ENCODE results near the gene GABPA.
"Not testable (repeated sequence)": the region's sequence is repeated elsewhere in the genome, so short reads cannot be mapped to it uniquely, and the experiment has no call there.

The GABPA gene

GRCh38 chr21:25760061-25760460, 25.3 kb downstream of the GABPA start:
- FAIRE-seq (no peak), DNase-seq (ENCODE audit: insufficient read length, low spot score) (no peak)
- no peak for TF ChIP-seq TAF1 (IDR thresholded peaks at IDR 0.05; ENCODE audit: low read depth, low read length)
- no peak for TF ChIP-seq SPI1 (IDR thresholded peaks at IDR 0.05; ENCODE audit: low read depth, low read length)
- TF ChIP-seq PAX5 (IDR thresholded peaks at IDR 0.05; ENCODE audit: insufficient read depth, low read length, severe bottlenecking), result no peak
- no peak for TF ChIP-seq POU2F2 (IDR thresholded peaks at IDR 0.05; ENCODE audit: low read depth, low read length)
- TF ChIP-seq POLR2AphosphoS5 (IDR thresholded peaks at IDR 0.05; ENCODE audit: low read depth, low read length), result no peak
- TF ChIP-seq POLR2A (IDR thresholded peaks at IDR 0.05; ENCODE audit: low read depth, low read length), result no peak

- no peak for DNase-seq (ENCODE audit: insufficient read length, low spot score)
- TF ChIP-seq POLR2AphosphoS5 (IDR thresholded peaks at IDR 0.05; ENCODE audit: low read depth, low read length) (no peak), TAF1 (IDR thresholded peaks at IDR 0.05; ENCODE audit: low read depth, low read length) (no peak), SPI1 (IDR thresholded peaks at IDR 0.05; ENCODE audit: low read depth, low read length) (no peak), POU2F2 (IDR thresholded peaks at IDR 0.05; ENCODE audit: low read depth, low read length) (no peak), POLR2A (IDR thresholded peaks at IDR 0.05; ENCODE audit: low read depth, low read length) (no peak), PAX5 (IDR thresholded peaks at IDR 0.05; ENCODE audit: insufficient read depth, low read length, severe bottlenecking) (no peak)
- no peak for FAIRE-seq
Measured at GRCh38 chr21:25760677-25761076, 25.9 kb downstream of the GABPA start.

DNA sequence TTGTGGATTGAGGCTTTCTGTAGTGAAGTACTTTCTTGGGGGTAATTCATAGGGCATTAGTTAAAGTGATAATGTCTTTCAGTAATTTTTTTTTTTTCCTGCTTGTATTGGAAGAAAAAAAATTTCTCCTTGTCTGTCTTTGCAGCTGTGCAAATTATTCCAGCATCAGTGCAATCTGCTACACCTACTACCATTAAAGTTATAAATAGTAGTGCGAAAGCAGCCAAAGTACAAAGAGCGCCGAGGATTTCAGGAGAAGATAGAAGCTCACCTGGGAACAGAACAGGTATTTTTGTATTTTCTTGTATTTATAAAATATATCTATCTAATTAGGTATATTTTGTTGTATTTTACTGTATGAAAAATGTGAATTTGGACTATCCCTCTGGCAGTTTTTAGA, 29.3 kb downstream of the GABPA start:
- no peak for DNase-seq (ENCODE audit: insufficient read length, low spot score)
- TF ChIP-seq PAX5 (IDR thresholded peaks at IDR 0.05; ENCODE audit: insufficient read depth, low read length, severe bottlenecking) (no peak), POU2F2 (IDR thresholded peaks at IDR 0.05; ENCODE audit: low read depth, low read length) (no peak), POLR2A (IDR thresholded peaks at IDR 0.05; ENCODE audit: low read depth, low read length) (no peak), TAF1 (IDR thresholded peaks at IDR 0.05; ENCODE audit: low read depth, low read length) (no peak), SPI1 (IDR thresholded peaks at IDR 0.05; ENCODE audit: low read depth, low read length) (no peak), POLR2AphosphoS5 (IDR thresholded peaks at IDR 0.05; ENCODE audit: low read depth, low read length) (no peak)
- FAIRE-seq, result no peak

DNA sequence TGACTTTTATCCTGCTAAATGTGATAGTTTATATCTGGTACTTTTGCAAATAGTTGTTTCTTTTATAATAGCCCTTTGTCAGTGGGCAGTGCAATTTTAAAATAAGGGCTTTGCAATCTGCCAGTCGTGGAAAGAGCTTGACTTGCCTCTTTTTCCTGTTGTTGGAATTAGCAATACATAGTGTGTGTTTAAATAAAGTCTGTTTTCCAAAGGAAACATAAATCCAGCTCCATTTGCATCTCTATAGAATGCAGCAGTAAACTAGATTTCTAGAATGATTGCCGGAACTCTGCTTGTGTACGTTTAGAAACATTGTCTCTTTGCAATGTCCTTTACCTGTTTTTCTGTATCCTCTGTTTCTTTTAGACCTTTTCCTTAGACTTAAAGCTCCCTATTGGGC, 33.1 kb downstream of the GABPA start:
- FAIRE-seq, result no peak
- no peak for DNase-seq (ENCODE audit: insufficient read length, low spot score)
- TF ChIP-seq POLR2AphosphoS5 (IDR thresholded peaks at IDR 0.05; ENCODE audit: low read depth, low read length), result no peak
- TF ChIP-seq POLR2A (IDR thresholded peaks at IDR 0.05; ENCODE audit: low read depth, low read length), result no peak
- no peak for TF ChIP-seq SPI1 (IDR thresholded peaks at IDR 0.05; ENCODE audit: low read depth, low read length)
- no peak for TF ChIP-seq TAF1 (IDR thresholded peaks at IDR 0.05; ENCODE audit: low read depth, low read length)
- no peak for TF ChIP-seq POU2F2 (IDR thresholded peaks at IDR 0.05; ENCODE audit: low read depth, low read length)
- TF ChIP-seq PAX5 (IDR thresholded peaks at IDR 0.05; ENCODE audit: insufficient read depth, low read length, severe bottlenecking), result no peak

GRCh38 chr21:25772686-25773085, 37.9 kb downstream of the GABPA start:
- TF ChIP-seq SPI1 (IDR thresholded peaks at IDR 0.05; ENCODE audit: low read depth, low read length), result no peak
- no peak for TF ChIP-seq POLR2AphosphoS5 (IDR thresholded peaks at IDR 0.05; ENCODE audit: low read depth, low read length)
- TF ChIP-seq TAF1 (IDR thresholded peaks at IDR 0.05; ENCODE audit: low read depth, low read length), result no peak
- TF ChIP-seq POU2F2 (IDR thresholded peaks at IDR 0.05; ENCODE audit: low read depth, low read length), result no peak
- TF ChIP-seq POLR2A (IDR thresholded peaks at IDR 0.05; ENCODE audit: low read depth, low read length), result no peak
- TF ChIP-seq PAX5 (IDR thresholded peaks at IDR 0.05; ENCODE audit: insufficient read depth, low read length, severe bottlenecking), result no peak
- no peak for FAIRE-seq

GRCh38 chr21:25776440-25776839, 41.7 kb downstream of the GABPA start:
- TF ChIP-seq POLR2AphosphoS5 (IDR thresholded peaks at IDR 0.05; ENCODE audit: low read depth, low read length), result no peak
- no peak for TF ChIP-seq POLR2A (IDR thresholded peaks at IDR 0.05; ENCODE audit: low read depth, low read length)
- TF ChIP-seq TAF1 (IDR thresholded peaks at IDR 0.05; ENCODE audit: low read depth, low read length), result no peak
- FAIRE-seq, result no peak
- no peak for DNase-seq (ENCODE audit: insufficient read length, low spot score)

More at GRCh38 chr21:25772686-25773085, 37.9 kb downstream of the GABPA start:
- no peak for DNase-seq (ENCODE audit: insufficient read length, low spot score)

- not testable (repeated sequence) for DNase-seq (ENCODE audit: insufficient read length, low spot score); FAIRE-seq
Measured at GRCh38 chr21:25778126-25778875, 43.5 kb downstream of the GABPA start.

DNA sequence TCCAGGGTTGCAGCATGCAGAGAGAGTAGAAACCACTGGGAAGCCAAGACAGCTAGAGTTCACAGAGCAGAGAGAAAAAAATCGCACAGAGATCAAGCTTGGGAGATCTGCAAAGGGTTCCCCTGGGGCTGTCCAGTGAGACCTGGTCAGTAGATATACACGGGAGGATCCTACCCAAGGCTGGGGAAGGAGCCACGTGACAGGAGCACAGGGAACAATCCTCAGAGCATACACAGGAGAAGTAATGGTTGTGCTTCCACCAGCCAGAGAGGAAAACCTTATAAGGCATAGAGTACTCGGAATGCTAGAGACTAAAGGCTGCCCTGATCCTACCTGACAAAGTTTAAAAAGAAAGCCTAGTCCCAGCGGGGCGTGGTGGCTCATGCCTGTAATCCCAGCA, 53.9 kb downstream of the GABPA start:
- no peak for FAIRE-seq
- no peak for DNase-seq (ENCODE audit: insufficient read length, low spot score)
- TF ChIP-seq PAX5 (IDR thresholded peaks at IDR 0.05; ENCODE audit: insufficient read depth, low read length, severe bottlenecking) (no peak), POLR2AphosphoS5 (IDR thresholded peaks at IDR 0.05; ENCODE audit: low read depth, low read length) (no peak), POLR2A (IDR thresholded peaks at IDR 0.05; ENCODE audit: low read depth, low read length) (no peak), SPI1 (IDR thresholded peaks at IDR 0.05; ENCODE audit: low read depth, low read length) (no peak), POU2F2 (IDR thresholded peaks at IDR 0.05; ENCODE audit: low read depth, low read length) (no peak), TAF1 (IDR thresholded peaks at IDR 0.05; ENCODE audit: low read depth, low read length) (no peak)

GRCh38 chr21:25790122-25790877, 55.5 kb downstream of the GABPA start:
- TF ChIP-seq PAX5 (IDR thresholded peaks at IDR 0.05; ENCODE audit: insufficient read depth, low read length, severe bottlenecking) (no peak), SPI1 (IDR thresholded peaks at IDR 0.05; ENCODE audit: low read depth, low read length) (0 out of 2 replicates have a peak, but pooled peaks have one; percentile 6)
- DNase-seq (ENCODE audit: insufficient read length, low spot score), result no peak

DNA sequence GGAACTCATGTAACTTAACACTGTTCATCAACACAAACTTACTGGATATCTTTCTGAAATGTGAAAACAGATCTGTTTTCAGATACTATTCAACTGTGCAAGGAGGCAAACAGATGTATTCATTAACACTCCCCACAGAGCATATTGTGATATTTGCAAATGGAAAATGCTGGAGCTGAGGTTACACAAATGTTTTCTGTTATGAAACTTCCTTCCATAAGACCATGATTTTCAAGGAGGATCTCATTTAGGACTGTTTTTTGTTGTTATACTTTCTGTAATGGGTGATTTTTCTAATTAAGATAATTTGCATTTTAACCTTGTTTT, 56.1 kb downstream of the GABPA start:
- no peak for FAIRE-seq
- no peak for DNase-seq (ENCODE audit: insufficient read length, low spot score)

More at GRCh38 chr21:25790122-25790877, 55.5 kb downstream of the GABPA start:
- peak; percentile 58 for FAIRE-seq

More for the DNA sequence above, 56.1 kb downstream of the GABPA start:
- TF ChIP-seq PAX5 (IDR thresholded peaks at IDR 0.05; ENCODE audit: insufficient read depth, low read length, severe bottlenecking) (no peak), POLR2AphosphoS5 (IDR thresholded peaks at IDR 0.05; ENCODE audit: low read depth, low read length) (no peak)

Measured in GM12891 (cell line).